ENCODE measurements around the gene DNAJC22.

- TF ChIP-seq CTCF (IDR thresholded peaks at IDR 0.05; ENCODE audit: borderline replicate concordance, extremely low read depth, low read length, poor library complexity, severe bottlenecking) (peak; percentile 57), EZH2 (IDR thresholded peaks at IDR 0.05; ENCODE audit: borderline replicate concordance, low read depth, low read length, severe bottlenecking) (no peak)
Observed at GRCh38 chr12:49331380-49332222, 15.1 kb upstream of the DNAJC22 start.
